Pancreas (tissue), 10 donors: ENCODE data around the gene GPR18. TPM values are rescaled to one million over a fixed set of nuclear protein-coding genes. Genes with fewer than 3 reads are reported as not detected.

Source experiments
- ATAC-seq, 4 donors: fragments of 200-7000 bp; cut with Tn5 transposase; one replicate each; pipeline versions ENCODE4 v1.8.0 to v1.9.1; 2020; ENCODE audit warnings: mild to moderate bottlenecking in 4 of 4, moderate library complexity in 4 of 4
- DNase-seq, 6 donors: peaks; one replicate each; pipeline ENCODE4 v3.0.0-alpha.2; 2020
- FAIRE-seq: peaks from 2 replicates; lab custom pipeline; 2012; peaks lifted over from hg19 to GRCh38; lab: Jason Lieb, UNC
- H3K27ac ChIP-seq, 4 donors: fragments of 200-600 bp; sonication (generic); 1 replicate in 3 of 4; 2 replicates in 1 of 4; pipeline versions ENCODE4 v1.5.0 to v1.8.0; 2020
- H3K27me3 ChIP-seq, 4 donors: fragments of 200-600 bp; one replicate each; pipeline ENCODE4 v1.8.0; 2021
- H3K36me3 ChIP-seq, 3 donors: fragments of 200-600 bp; sonication (generic) in 1 of 3; one replicate each; pipeline versions ENCODE4 v1.5.0 to v1.8.0; 2020 to 2021
- H3K4me1 ChIP-seq, 3 donors: fragments of 200-600 bp; one replicate each; pipeline ENCODE4 v1.8.0; 2021
- H3K4me3 ChIP-seq, 4 donors: fragments of 200-600 bp; sonication (generic) in 2 of 4; one replicate each; pipeline versions ENCODE4 v1.5.0 to v1.8.0; 2020 to 2021
- H3K9me3 ChIP-seq, 4 donors: fragments of 200-600 bp; one replicate each; pipeline ENCODE4 v1.8.0; 2021
- WGBS, 2 donors: extraction: QIAGEN DNeasy Blood & Tissue Kit; methylation state at CpG; one replicate each; pipeline ENCODE4 v1.1.7; 2013; 5-methylcytosine and 5-hydroxymethylcytosine counted together
- intact Hi-C, 3 donors: fragments of 100-400 bp; cut with DNase I; formaldehyde crosslinking; loops; one replicate each; pipeline versions ENCODE4 v1.11.1 to v1.14.2; 2022
- polyA plus RNA-seq, 2 donors: library from polyadenylated mRNA; stranded (reverse); fragments of 200-250 nt; gene quantifications; one replicate each; pipeline ENCODE4 v1.2.3, GENCODE V29; 2013
- total RNA-seq, 6 donors: library from RNA; stranded (reverse); fragmentation: NEBNext Ultra II Directional in 4 of 6; extraction: Animal tissue kit (Norgen Biotek cat#: 25700) in 4 of 6; gene quantifications; one replicate each; pipeline versions ENCODE4 v1.2.1 to v1.2.4, GENCODE V29; 2021 to 2023
- TF ChIP-seq, protein P1 (sequence below), 4 donors: fragments of 200-600 bp; sonication (generic) in 3 of 4; IDR thresholded peaks; one replicate each; pipeline versions ENCODE4 v1.5.0 to v1.8.0; 2021; ENCODE audit warnings: antibody characterized with exemption in 4 of 4
- donor health status: healthy with polysubstance abuse.
- donor health status: DM: no; HTN: no; CAD: no; lungs with moderate emphysema.
- donor health status: DM: no; HTN: no; CAD: no.
- donor health status: control.
- donor health status: control.
- donor health status: Bipolar disorder and iron deficiency.
- donor health status: DM: yes; HTN: yes; CAD: no.
- donor health status: DM: no; HTN: no; CAD: no.
- donor health status: DM: no; HTN: no; CAD: no.
- donor health status: DM: yes; HTN: yes; CAD: no.

GPR18 gene
- total and polyA plus RNA-seq, 8 donors = 0.14 to 0.22 TPM; not detected in 6

DNA sequence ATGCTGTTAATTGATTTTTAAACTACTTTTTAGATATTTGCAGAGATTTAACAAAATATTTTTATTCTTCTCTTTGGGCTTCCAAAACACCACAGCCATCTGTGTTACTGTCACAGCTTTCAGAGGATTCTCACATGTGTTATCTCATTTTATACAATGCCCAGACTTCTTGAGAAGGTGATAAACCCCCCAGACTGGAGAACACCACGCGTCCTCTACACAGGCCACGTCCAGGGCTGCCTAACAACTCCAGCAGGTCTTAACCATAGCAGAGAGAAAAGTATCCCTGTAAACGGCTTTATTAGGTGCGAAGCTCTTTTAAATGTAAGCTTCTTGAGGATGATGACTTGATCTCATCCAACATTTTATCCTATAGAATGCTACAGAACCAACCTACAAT, 47.0 kb upstream of the GPR18 start:
- peak overlapping the region in 1 of 4 donors; percentile 15 for H3K4me3 ChIP-seq
- intact Hi-C loops = no loop called here

DNA sequence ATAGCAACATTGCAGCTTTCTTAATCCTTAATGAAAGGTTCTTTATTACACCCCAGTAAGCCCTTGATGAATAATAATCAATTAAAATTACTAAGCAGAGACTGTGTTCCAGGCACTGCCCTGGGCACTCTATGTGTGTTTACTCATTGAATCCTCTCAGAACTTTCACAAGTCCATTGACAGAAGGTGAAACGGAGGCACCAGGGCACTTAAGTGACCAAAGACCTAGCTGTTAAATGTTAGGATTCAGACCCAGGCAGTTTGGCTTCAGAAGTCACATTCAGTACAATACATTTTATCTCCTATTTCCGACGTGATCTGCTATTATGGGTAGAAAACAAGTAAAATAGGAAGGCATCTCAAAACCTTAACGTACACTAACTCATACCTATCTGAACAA, 46.4 kb upstream of the GPR18 start:
- Histone ChIP-seq H3K36me3 (no peaks in the 10 kb centered on the region), H3K4me3 (no peak overlapping the region), H3K9me3 (no peaks in the 10 kb centered on the region), H3K4me1 (no peaks in the 10 kb centered on the region), H3K27ac (peak overlapping the region in 1 of 4 donors; percentile 14), H3K27me3 (no peaks in the 10 kb centered on the region)
- WGBS, 2 donors = 89 to 95% methylated on average over 4 of the region's 4 CpGs
- FAIRE-seq (no peak), DNase-seq (no peak), ATAC-seq (no peak)
- intact Hi-C loops = no loop called here
- TF ChIP-seq, protein P1, sequence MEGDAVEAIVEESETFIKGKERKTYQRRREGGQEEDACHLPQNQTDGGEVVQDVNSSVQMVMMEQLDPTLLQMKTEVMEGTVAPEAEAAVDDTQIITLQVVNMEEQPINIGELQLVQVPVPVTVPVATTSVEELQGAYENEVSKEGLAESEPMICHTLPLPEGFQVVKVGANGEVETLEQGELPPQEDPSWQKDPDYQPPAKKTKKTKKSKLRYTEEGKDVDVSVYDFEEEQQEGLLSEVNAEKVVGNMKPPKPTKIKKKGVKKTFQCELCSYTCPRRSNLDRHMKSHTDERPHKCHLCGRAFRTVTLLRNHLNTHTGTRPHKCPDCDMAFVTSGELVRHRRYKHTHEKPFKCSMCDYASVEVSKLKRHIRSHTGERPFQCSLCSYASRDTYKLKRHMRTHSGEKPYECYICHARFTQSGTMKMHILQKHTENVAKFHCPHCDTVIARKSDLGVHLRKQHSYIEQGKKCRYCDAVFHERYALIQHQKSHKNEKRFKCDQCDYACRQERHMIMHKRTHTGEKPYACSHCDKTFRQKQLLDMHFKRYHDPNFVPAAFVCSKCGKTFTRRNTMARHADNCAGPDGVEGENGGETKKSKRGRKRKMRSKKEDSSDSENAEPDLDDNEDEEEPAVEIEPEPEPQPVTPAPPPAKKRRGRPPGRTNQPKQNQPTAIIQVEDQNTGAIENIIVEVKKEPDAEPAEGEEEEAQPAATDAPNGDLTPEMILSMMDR (IDR thresholded peaks at IDR 0.05) = no peak

More for the DNA sequence above, 47.0 kb upstream of the GPR18 start:
- DNase-seq = no peak
- no peak for FAIRE-seq
- no peaks in the 10 kb centered on the region for H3K27me3 ChIP-seq
- TF ChIP-seq, protein P1 (IDR thresholded peaks at IDR 0.05) = no peak
- WGBS, 2 donors = 73 to 93% methylated on average over 5 of the region's 5 CpGs
- no peaks in the 10 kb centered on the region for H3K36me3 ChIP-seq
- ATAC-seq = no peak
- no peaks in the 10 kb centered on the region for H3K4me1 ChIP-seq
- H3K27ac ChIP-seq = peak overlapping the region in 1 of 4 donors; percentile 14
- no peaks in the 10 kb centered on the region for H3K9me3 ChIP-seq

DNA sequence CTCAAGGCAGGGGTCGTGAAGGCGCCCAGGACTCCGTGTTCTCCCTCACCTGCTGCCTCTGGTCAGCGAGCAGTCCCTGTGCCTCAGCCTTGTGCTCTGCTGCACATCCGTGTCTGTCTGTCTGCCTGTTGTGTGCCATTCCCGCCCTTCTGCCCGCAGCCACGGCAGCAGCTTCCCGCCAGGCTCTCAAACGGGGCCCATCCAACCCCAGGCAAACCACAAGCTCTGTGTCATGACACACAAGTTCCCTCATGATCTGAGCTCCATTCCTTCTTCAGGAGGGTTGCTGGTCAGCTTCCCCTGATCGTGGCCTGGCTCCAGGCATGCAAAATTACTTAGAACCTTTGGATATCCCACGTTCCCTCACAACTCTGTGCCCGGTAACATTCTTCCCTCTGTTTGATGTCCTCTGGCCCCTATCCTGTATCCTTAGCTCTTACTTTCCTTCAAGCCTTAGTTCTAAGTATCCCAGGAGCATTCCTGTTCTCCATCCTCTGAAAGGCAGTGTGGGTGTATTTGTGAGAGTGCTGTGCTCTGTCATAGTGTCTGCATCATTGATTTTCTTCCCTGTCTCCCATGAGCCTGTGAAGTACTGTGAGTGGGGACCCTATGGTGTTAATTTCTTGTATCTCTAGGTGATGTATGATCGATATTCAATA, 45.8 kb upstream of the GPR18 start:
- H3K4me3 ChIP-seq = no peak overlapping the region
- intact Hi-C loops = no loop called here
- TF ChIP-seq, protein P1 (IDR thresholded peaks at IDR 0.05) = no peak
- no peak overlapping the region for H3K27ac ChIP-seq
- no peaks in the 10 kb centered on the region for H3K27me3 ChIP-seq
- no peaks in the 10 kb centered on the region for H3K9me3 ChIP-seq
- DNase-seq (peak in 2 of 6 donors; percentile 29 to 31), ATAC-seq (peak in 2 of 4 donors; percentile 19 to 27), FAIRE-seq (no peak)
- no peaks in the 10 kb centered on the region for H3K4me1 ChIP-seq
- whole genome bisulfite sequencing, 2 donors = 90 to 92% methylated on average over 14 of the region's 14 CpGs
- H3K36me3 ChIP-seq = no peaks in the 10 kb centered on the region

DNA sequence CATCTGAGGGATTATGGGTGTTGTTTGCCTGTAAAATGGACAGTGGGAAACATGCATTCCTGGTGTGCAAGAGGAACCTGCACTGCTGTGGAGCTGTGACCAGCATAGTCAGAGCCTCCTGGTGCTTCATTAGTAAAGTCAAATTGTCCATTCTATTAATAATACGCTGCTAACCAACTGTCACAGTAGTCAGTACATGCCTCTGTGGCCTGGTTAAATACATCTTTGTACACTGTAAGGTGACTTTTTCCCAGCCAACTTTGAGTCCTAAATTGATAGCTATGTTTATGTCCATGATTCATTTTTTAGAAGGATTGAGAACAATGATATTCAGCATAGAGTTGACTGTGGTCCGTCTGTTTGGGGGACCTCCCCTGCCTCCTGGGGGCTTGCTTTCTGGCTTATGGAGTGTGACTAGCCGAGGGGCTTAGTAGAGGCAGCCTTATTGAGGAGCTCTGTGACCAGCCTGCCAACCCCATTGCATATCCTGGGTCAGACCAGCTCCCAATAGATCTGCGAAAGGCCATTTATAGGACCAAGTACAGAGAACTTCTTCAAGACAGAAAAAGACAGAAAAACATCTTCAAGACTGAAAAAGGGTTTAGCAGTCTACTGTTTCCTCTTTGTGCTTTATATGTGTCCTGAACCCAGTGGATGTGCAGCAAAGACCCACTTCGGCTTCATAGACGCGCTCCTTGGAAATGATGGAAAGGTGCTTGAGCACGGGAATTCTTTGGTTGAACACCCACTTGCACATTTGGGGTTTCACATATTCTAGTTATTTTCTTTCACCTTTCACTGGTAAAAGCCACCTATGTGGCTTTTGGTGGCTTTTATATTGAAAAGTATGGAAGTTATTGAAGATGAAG, 44.7 kb upstream of the GPR18 start:
- H3K4me3 ChIP-seq = no peak overlapping the region
- no peak overlapping the region for H3K27ac ChIP-seq
- ATAC-seq (no peak), DNase-seq (no peak), FAIRE-seq (no peak)
- H3K4me1 ChIP-seq = no peaks in the 10 kb centered on the region
- H3K9me3 ChIP-seq = no peaks in the 10 kb centered on the region
- intact Hi-C loops = no loop called here
- H3K36me3 ChIP-seq = no peaks in the 10 kb centered on the region
- TF ChIP-seq, protein P1 (IDR thresholded peaks at IDR 0.05) = no peak
- no peaks in the 10 kb centered on the region for H3K27me3 ChIP-seq
- WGBS, 2 donors = 94 to 97% methylated on average over 8 of the region's 8 CpGs
